WTC11 (cell line): ENCODE measurements around the gene BLNK. TPM values are rescaled to one million over a fixed set of nuclear protein-coding genes. Genes with fewer than 3 reads are reported as not detected.

Experiments used
- ATAC-seq: fragments of 200-7000 bp; cut with Tn5 transposase; 2 replicates; pipeline ENCODE4 v1.10.0; 2021; ENCODE audit warnings: mild to moderate bottlenecking, moderate library complexity
- CTCF ChIA-PET: fragments of 300-600 bp; sonication (Branson Sonifier 250); formaldehyde crosslinking; loops from one replicate; lab custom pipeline; 2021; ENCODE audit warnings: antibody characterized with exemption; lab: Charles Lee
- POLR2A ChIA-PET: fragments of 350-600 bp; sonication (Branson Sonifier 250); formaldehyde crosslinking; loops from one replicate; lab custom pipeline; 2021; ENCODE audit warnings: antibody characterized with exemption; lab: Charles Lee
- DNase-seq: peaks from one replicate; pipeline ENCODE4 v3.0.0; 2021; ENCODE audit warnings: low spot score
- H3K27ac Mint-ChIP-seq: 2 replicates; pipeline ENCODE4 v1.8.0; 2021; ENCODE audit warnings: mixed read lengths
- H3K27me3 Mint-ChIP-seq: 2 replicates; pipeline ENCODE4 v1.8.0; 2021; ENCODE audit warnings: low read depth, mild to moderate bottlenecking, moderate library complexity, mixed read lengths
- H3K36me3 Mint-ChIP-seq: 2 replicates; pipeline ENCODE4 v1.8.0; 2021; ENCODE audit warnings: mixed read lengths
- H3K4me1 Mint-ChIP-seq: 2 replicates; pipeline ENCODE4 v1.8.0; 2022; ENCODE audit warnings: mixed read lengths
- H3K4me3 Mint-ChIP-seq: 2 replicates; pipeline ENCODE4 v1.8.0; 2021; ENCODE audit warnings: mild to moderate bottlenecking, moderate library complexity, mixed read lengths
- H3K9me3 Mint-ChIP-seq: 2 replicates; pipeline ENCODE4 v1.8.0; 2021; ENCODE audit warnings: mixed read lengths
- ARID4B ChIP-seq: sonication (generic); formaldehyde crosslinking; IDR thresholded peaks from 2 replicates; pipeline ENCODE4 v1.8.0; 2023; ENCODE audit warnings: missing genetic modification reagents, mild to moderate bottlenecking, borderline replicate concordance
- ATF1 ChIP-seq: sonication (generic); formaldehyde crosslinking; IDR thresholded peaks from 2 replicates; pipeline ENCODE4 v1.8.1; 2023; ENCODE audit warnings: mild to moderate bottlenecking, moderate library complexity, missing genetic modification reagents
- ATF3 ChIP-seq: sonication (generic); formaldehyde crosslinking; conservative IDR thresholded peaks from 2 replicates; pipeline ENCODE4 v1.8.1; 2022; ENCODE audit warnings: mild to moderate bottlenecking, missing genetic modification reagents
- CBFB ChIP-seq: sonication (generic); formaldehyde crosslinking; IDR thresholded peaks from 2 replicates; pipeline ENCODE4 v1.8.1; 2022; ENCODE audit warnings: mild to moderate bottlenecking, low read depth, missing genetic modification reagents
- ETV6 ChIP-seq: sonication (generic); formaldehyde crosslinking; IDR thresholded peaks from 2 replicates; pipeline ENCODE4 v1.8.1; 2022; ENCODE audit warnings: mild to moderate bottlenecking, missing genetic modification reagents
- HMGXB4 ChIP-seq: sonication (generic); formaldehyde crosslinking; IDR thresholded peaks from 2 replicates; pipeline ENCODE4 v1.8.1; 2023; ENCODE audit warnings: mild to moderate bottlenecking, moderate library complexity, missing genetic modification reagents
- IRF1 ChIP-seq: sonication (generic); formaldehyde crosslinking; IDR thresholded peaks from 2 replicates; pipeline ENCODE4 v1.8.0; 2023; ENCODE audit warnings: missing genetic modification reagents
- MAX ChIP-seq: sonication (generic); formaldehyde crosslinking; IDR thresholded peaks from 2 replicates; pipeline ENCODE4 v1.8.0; 2022; ENCODE audit warnings: mild to moderate bottlenecking, missing genetic modification reagents
- MXD4 ChIP-seq: fragments of 250-450 bp; sonication (Bioruptor Pico); IDR thresholded peaks from 2 replicates; pipeline ENCODE4 v1.8.0; 2021; ENCODE audit warnings: mild to moderate bottlenecking, moderate library complexity, borderline replicate concordance
- RELA ChIP-seq: sonication (generic); formaldehyde crosslinking; IDR thresholded peaks from 2 replicates; pipeline ENCODE4 v1.8.1; 2022; ENCODE audit warnings: missing genetic modification reagents, mild to moderate bottlenecking, borderline replicate concordance
- SP1 ChIP-seq: sonication (generic); formaldehyde crosslinking; conservative IDR thresholded peaks from 2 replicates; pipeline ENCODE4 v1.8.1; 2022; ENCODE audit warnings: missing genetic modification reagents
- STAT6 ChIP-seq: sonication (generic); formaldehyde crosslinking; conservative IDR thresholded peaks from 2 replicates; pipeline ENCODE4 v1.8.1; 2023; ENCODE audit warnings: mild to moderate bottlenecking, low read depth, missing genetic modification reagents, moderate library complexity
- USF2 ChIP-seq: sonication (generic); formaldehyde crosslinking; IDR thresholded peaks from 2 replicates; pipeline ENCODE4 v1.8.1; 2023; ENCODE audit warnings: mild to moderate bottlenecking, missing genetic modification reagents, moderate library complexity
- ZBTB43 ChIP-seq: sonication (generic); formaldehyde crosslinking; IDR thresholded peaks from 2 replicates; pipeline ENCODE4 v1.8.1; 2023; ENCODE audit warnings: mild to moderate bottlenecking, missing genetic modification reagents
- ZNF121 ChIP-seq: sonication (generic); formaldehyde crosslinking; IDR thresholded peaks from 2 replicates; pipeline ENCODE4 v1.8.0; 2023; ENCODE audit warnings: missing genetic modification reagents
- ZNF425 ChIP-seq: fragments of 250-450 bp; sonication (Bioruptor Pico); conservative IDR thresholded peaks from 2 replicates; pipeline ENCODE4 v1.9.0; 2021; ENCODE audit warnings: mild to moderate bottlenecking
- total RNA-seq: library from RNA; stranded (reverse); gene quantifications from 3 replicates; pipeline ENCODE4 v1.2.3, GENCODE V29; 2021

BLNK gene
- total RNA-seq, 1 experiment from 2014 or later = not detected

- TF ChIP-seq STAT6 (CRISPR knock-in tag) (no peak), RELA (CRISPR knock-in tag) (no peak), ZNF121 (CRISPR knock-in tag) (no peak), ATF1 (CRISPR knock-in tag) (no peak), IRF1 (CRISPR knock-in tag) (no peak), ARID4B (CRISPR knock-in tag) (no peak), SP1 (CRISPR knock-in tag) (no peak), ZNF425 (CRISPR knock-in tag) (no peak), ETV6 (CRISPR knock-in tag) (no peak), USF2 (CRISPR knock-in tag) (no peak)
Measured at GRCh38 chr10:96275685-96276418, 4.5 kb upstream of the BLNK start (continued).

GRCh38 chr10:96272316-96273280 is 1.2 kb upstream of the BLNK start:
- Mint-ChIP-seq H3K27me3 (no peaks in the 10 kb centered on the region; the same call in 1 of the 2 replicates), H3K4me3 (no peak overlapping the region), H3K36me3 (no peaks in the 10 kb centered on the region), H3K4me1 (peaks cover 3% of the 10 kb centered on the region), H3K27ac (no peak overlapping the region), H3K9me3 (no peaks in the 10 kb centered on the region)
- ChIA-PET POLR2A (interaction anchor here (0.7 kb wide), 1 partner anchor 490 kb away, joined by 3 read pairs; no protein-coding TSS in a partner anchor), CTCF (no interaction called here)
- DNase-seq (no peak), ATAC-seq (no peak)
- TF ChIP-seq MAX (CRISPR knock-in tag) (no peak), HMGXB4 (CRISPR knock-in tag) (no peak), CBFB (CRISPR knock-in tag) (no peak), MXD4 (no peak), ZBTB43 (CRISPR knock-in tag) (no peak), ATF3 (CRISPR knock-in tag) (no peak)
